Ishikawa (cell line): ENCODE data around the gene CAST.

Experiments used
- CEBPB ChIP-seq: IDR thresholded peaks from 2 replicates; pipeline ENCODE4 v1.6.1; 2012
- CREB1 ChIP-seq: IDR thresholded peaks from 2 replicates; pipeline ENCODE4 v1.6.1; 2012; ENCODE audit warnings: low read depth
- EGR1 ChIP-seq: IDR thresholded peaks from 2 replicates; pipeline ENCODE4 v1.6.1; 2012
- EP300 ChIP-seq: IDR thresholded peaks from 2 replicates; pipeline ENCODE4 v1.6.1; 2012; ENCODE audit warnings: borderline replicate concordance
- FOXM1 ChIP-seq: IDR thresholded peaks from 2 replicates; pipeline ENCODE4 v1.6.1; 2012; ENCODE audit warnings: low read depth, borderline replicate concordance
- MAX ChIP-seq: IDR thresholded peaks from 2 replicates; pipeline ENCODE4 v1.6.1; 2012
- NFIC ChIP-seq: IDR thresholded peaks from 2 replicates; pipeline ENCODE4 v1.6.1; 2012
- RAD21 ChIP-seq: IDR thresholded peaks from 2 replicates; pipeline ENCODE4 v1.6.1; 2012; ENCODE audit warnings: low read depth
- REST ChIP-seq: IDR thresholded peaks from 2 replicates; pipeline ENCODE4 v1.6.1; 2012; ENCODE audit warnings: low read depth, mild to moderate bottlenecking
- TAF1 ChIP-seq: IDR thresholded peaks from 2 replicates; pipeline ENCODE4 v1.6.1; 2012; ENCODE audit warnings: low read depth, mild to moderate bottlenecking
- TCF12 ChIP-seq: IDR thresholded peaks from 2 replicates; pipeline ENCODE4 v1.6.1; 2012; ENCODE audit warnings: low read depth
- TEAD4 ChIP-seq: IDR thresholded peaks from 2 replicates; pipeline ENCODE4 v1.6.1; 2012
- USF1 ChIP-seq: IDR thresholded peaks from 2 replicates; pipeline ENCODE4 v1.6.1; 2012
- YY1 ChIP-seq: IDR thresholded peaks from 2 replicates; pipeline ENCODE4 v1.6.1; 2012; ENCODE audit warnings: low read depth
- ZBTB7A ChIP-seq: IDR thresholded peaks from 2 replicates; pipeline ENCODE4 v1.6.1; 2012; ENCODE audit warnings: low read depth

CAST gene

GRCh38 chr5:96756985-96757384, 94.8 kb downstream of the CAST start:
- TF ChIP-seq TAF1 (no peak), CREB1 (no peak), YY1 (no peak), FOXM1 (no peak), REST (no peak), EGR1 (no peak), TCF12 (no peak), MAX (no peak), NFIC (no peak), USF1 (no peak), CEBPB (no peak), RAD21 (no peak), ZBTB7A (no peak), EP300 (no peak), TEAD4 (no peak)

GRCh38 chr5:96758621-96759020, 96.4 kb downstream of the CAST start:
- TF ChIP-seq USF1 (no peak), NFIC (no peak), FOXM1 (no peak), TAF1 (no peak), YY1 (no peak), EP300 (no peak), CEBPB (no peak), ZBTB7A (no peak), TEAD4 (no peak), MAX (no peak), REST (no peak), RAD21 (no peak), CREB1 (no peak), TCF12 (no peak), EGR1 (no peak)

- TF ChIP-seq CEBPB (no peak), EGR1 (no peak), TEAD4 (no peak), RAD21 (no peak), NFIC (no peak), YY1 (no peak)
Observed at GRCh38 chr5:96761618-96762017, 99.4 kb downstream of the CAST start.

GRCh38 chr5:96763026-96763425, 100.8 kb downstream of the CAST start:
- no peak for TF ChIP-seq CEBPB

- no peak for TF ChIP-seq NFIC
- TF ChIP-seq TEAD4: no peak
Observed at GRCh38 chr5:96765043-96765442, 102.9 kb downstream of the CAST start.

- TF ChIP-seq TCF12: no peak
- TF ChIP-seq CREB1: no peak
- no peak for TF ChIP-seq TEAD4
Observed at GRCh38 chr5:96768708-96769251, 106.6 kb downstream of the CAST start.

- no peak for TF ChIP-seq TEAD4
- no peak for TF ChIP-seq RAD21
- TF ChIP-seq TCF12: no peak
- no peak for TF ChIP-seq FOXM1
- TF ChIP-seq CEBPB: no peak
- TF ChIP-seq ZBTB7A: no peak
Observed at GRCh38 chr5:96771395-96771794, 109.2 kb downstream of the CAST start.
